Left colon (tissue), 2 donors: ENCODE measurements around the gene SPRYD7. TPM values are rescaled to one million over a fixed set of nuclear protein-coding genes. Genes with fewer than 3 reads are reported as not detected.
"Not testable (repeated sequence)": the region's sequence is repeated elsewhere in the genome, so short reads cannot be mapped to it uniquely, and the experiment has no call there.

Experiments used
- ATAC-seq: fragments of 200-7000 bp; cut with Tn5 transposase; one replicate; pipeline ENCODE4 v1.9.1; 2020; ENCODE audit warnings: mild to moderate bottlenecking, moderate library complexity
- DNase-seq, 2 donors: peaks; one replicate each; pipeline ENCODE4 v3.0.0-alpha.2; 2020
- intact Hi-C, 2 donors: fragments of 100-400 bp; cut with DNase I in 1 of 2; cut with micrococcal nuclease in 1 of 2; formaldehyde crosslinking; loops; one replicate each; pipeline versions ENCODE4 v1.11.2 to v1.14.0; 2022; cut with DNase I, micrococcal nuclease
- long read RNA-seq: library from polyadenylated mRNA; unstranded; transcript quantifications from one replicate; pipeline ENCODE4 v2.0.0, GENCODE V29; 2021
- total RNA-seq, 2 donors: library from RNA; stranded (reverse); fragmentation: NEBNext Ultra II Directional; extraction: Animal tissue kit (Norgen Biotek cat#: 25700); gene quantifications; one replicate each; pipeline ENCODE4 v1.2.1, GENCODE V29; 2021
- donor health status: DM: no; HTN: no; CAD: no.
- donor health status: DM: yes; HTN: yes; CAD: no.

SPRYD7 gene
- 10 to 100 TPM; 12.9 to 15.1 TPM for total RNA-seq
- long read RNA-seq, transcript SPRYD7-202 (4 exons, 3,086 nt), result minor isoform, 5 of 56 reads
- long read RNA-seq, transcript SPRYD7-201 (5 exons, 3,053 nt), result major isoform, 43 of 56 reads
- long read RNA-seq, partial matches to known transcripts, result 4 of 56 reads
- long read RNA-seq, other reads (novel, unspliced or antisense), result 3 of 56 reads

- ATAC-seq, result peak; percentile 89
- DNase-seq, result peak; percentile 98 to 99
- intact Hi-C loops, result no loop called here
Observed at GRCh38 chr13:49936075-49936967, at the start of gene SPRYD7. Gene SPRYD7 (minus strand): TSS chr13:49936340. CDS start chr13:49936235, 105 bp downstream.

- ATAC-seq, result no peak
- intact Hi-C loops, result no loop called here
Observed at GRCh38 chr13:49985129-49985528, 49.0 kb upstream of the SPRYD7 start.

GRCh38 chr13:49980266-49980665 is 44.1 kb upstream of the SPRYD7 start:
- ATAC-seq (no peak), DNase-seq (no peak)
- intact Hi-C loops, result no loop called here

More at GRCh38 chr13:49985129-49985528, 49.0 kb upstream of the SPRYD7 start:
- DNase-seq, result no peak

- no peak for DNase-seq
- no peak for ATAC-seq
- intact Hi-C loops, result loop anchor here in 1 of 2 donors (10.0 kb wide), 2 partner anchors 557 to 1087 kb away; no protein-coding TSS in a partner anchor
Observed at GRCh38 chr13:49977992-49978391, 41.9 kb upstream of the SPRYD7 start.

DNA sequence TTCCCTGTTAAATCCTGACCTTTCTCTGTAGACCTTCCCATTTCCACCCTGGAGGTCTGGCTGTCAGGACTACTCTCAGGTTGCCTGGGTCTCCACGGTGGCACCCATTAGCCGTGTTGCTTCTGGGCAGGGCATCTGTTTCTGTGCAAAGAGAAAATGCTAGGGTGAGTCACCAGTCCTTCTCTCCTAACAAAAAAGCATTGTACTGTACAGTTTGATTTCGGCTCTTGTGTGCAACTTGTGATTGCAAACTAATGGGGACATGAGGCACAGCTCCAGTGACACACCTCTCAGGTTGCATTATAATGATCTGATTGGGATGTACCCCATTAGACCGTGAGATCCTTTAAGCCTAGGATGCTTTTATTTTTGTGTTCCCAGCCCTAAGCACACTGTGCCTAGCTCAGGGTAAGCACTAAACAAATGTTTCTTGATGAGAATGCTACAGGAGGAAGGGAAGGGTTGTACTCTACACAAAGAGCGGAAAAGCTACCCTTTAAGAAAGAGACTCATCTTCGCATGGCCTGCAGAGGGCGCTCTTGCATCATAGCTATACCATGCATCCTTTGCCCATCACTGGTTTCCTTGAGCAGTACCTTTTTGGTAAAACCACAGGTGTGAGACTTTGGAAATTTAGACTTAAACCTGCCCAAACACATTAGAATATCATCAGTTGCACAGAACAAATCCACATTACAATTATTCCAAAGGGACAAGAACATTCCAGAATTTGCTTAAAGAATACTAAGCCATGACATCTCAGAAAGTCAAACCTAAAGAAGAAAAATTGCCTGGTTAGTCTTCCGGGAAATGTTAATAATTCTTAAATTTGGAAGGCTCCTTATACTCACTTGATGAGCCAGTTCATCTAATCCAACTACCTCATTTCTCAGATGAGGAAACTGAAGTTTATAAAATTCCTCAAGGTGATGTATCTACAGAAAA is 40.4 kb upstream of the SPRYD7 start:
- peak; percentile 49 to 82 for DNase-seq
- peak; percentile 80 for ATAC-seq
- intact Hi-C loops, result loop anchor here in 1 of 2 donors (10.0 kb wide), 2 partner anchors 558 to 1088 kb away; no protein-coding TSS in a partner anchor

GRCh38 chr13:49975826-49976225 is 39.7 kb upstream of the SPRYD7 start:
- DNase-seq (no peak), ATAC-seq (no peak)
- intact Hi-C loops, result loop anchor here in 1 of 2 donors (10.0 kb wide), 2 partner anchors 559 to 1089 kb away; no protein-coding TSS in a partner anchor

- no peak for DNase-seq
- intact Hi-C loops, result loop anchor here in 1 of 2 donors (10.0 kb wide), 2 partner anchors 562 to 1092 kb away; no protein-coding TSS in a partner anchor
- ATAC-seq, result peak; percentile 82
Observed at GRCh38 chr13:49972709-49973108, 36.6 kb upstream of the SPRYD7 start.

- ATAC-seq (no peak), DNase-seq (no peak)
- intact Hi-C loops, result no loop called here
Observed at GRCh38 chr13:49967456-49967855, 31.3 kb upstream of the SPRYD7 start.

GRCh38 chr13:49958321-49958720 is 22.2 kb upstream of the SPRYD7 start:
- DNase-seq, result no peak
- ATAC-seq, result no peak
- intact Hi-C loops, result no loop called here

DNA sequence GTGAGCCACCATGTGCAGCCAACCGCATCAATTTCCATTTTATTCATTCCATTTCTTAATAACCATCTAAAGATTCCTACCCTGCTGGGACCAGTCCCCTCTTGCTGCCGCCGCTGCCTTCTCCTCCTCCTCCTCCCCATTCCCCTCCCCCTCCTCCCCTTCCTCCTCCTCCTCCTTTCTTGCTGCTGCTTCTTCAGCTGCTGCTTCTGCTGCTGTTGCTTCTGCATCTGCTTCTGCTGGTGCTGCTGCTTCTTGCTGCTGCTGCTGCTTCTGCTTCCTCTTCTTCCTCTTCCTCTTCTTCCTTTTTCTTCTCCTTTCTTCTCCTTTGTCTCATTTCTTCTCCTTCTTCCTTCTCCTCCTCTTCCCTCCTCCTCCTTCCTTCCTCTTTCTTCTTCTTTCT is 20.0 kb upstream of the SPRYD7 start:
- intact Hi-C loops, result no loop called here
- DNase-seq, result no peak

GRCh38 chr13:49954674-49955455 is 18.7 kb upstream of the SPRYD7 start:
- peak; percentile 33 to 35 for DNase-seq

More for the DNA sequence above, 20.0 kb upstream of the SPRYD7 start:
- ATAC-seq, result no peak

GRCh38 chr13:49953560-49953959 is 17.4 kb upstream of the SPRYD7 start:
- DNase-seq (no peak), ATAC-seq (no peak)
- intact Hi-C loops, result no loop called here

More at GRCh38 chr13:49954674-49955455, 18.7 kb upstream of the SPRYD7 start:
- ATAC-seq, result peak; percentile 88
- intact Hi-C loops, result no loop called here

DNA sequence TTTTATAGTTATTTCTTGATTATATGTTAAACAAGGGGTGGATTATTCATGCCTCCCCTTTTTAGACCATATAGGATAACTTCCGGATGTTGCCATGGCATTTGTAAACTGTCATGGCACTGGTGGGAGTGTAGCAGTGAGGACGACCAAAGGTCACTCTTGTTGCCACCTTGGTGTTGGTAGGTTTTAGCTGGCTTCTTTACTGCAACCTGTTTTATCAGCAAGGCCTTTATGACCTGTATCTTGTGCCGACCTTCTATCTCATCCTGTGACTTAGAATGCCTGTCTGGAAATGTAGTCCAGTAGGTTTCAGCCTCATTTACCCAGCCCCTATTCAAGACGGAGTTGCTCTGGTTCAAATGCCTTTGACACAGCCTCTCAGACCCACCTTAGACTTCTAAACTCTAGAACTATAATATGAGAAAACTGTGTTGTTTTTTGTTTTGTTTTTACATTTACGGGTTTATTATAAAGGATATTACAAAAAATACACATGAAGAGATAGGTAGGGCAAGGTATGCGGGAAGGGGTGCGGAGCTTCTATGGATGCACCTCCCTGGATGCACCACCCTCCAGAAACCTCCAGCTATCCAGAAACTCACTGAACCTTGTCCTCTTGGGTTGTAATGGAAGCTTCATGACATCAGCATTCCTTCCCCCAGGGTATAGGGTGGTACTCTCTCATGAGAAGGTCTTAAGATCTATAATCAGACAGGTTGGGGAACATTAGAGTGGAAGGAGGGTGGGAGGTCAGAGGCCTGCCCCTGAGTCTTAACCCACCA is 15.8 kb upstream of the SPRYD7 start:
- intact Hi-C loops, result no loop called here
- ATAC-seq, result peak; percentile 55
- DNase-seq, result peak; percentile 23 to 48

DNA sequence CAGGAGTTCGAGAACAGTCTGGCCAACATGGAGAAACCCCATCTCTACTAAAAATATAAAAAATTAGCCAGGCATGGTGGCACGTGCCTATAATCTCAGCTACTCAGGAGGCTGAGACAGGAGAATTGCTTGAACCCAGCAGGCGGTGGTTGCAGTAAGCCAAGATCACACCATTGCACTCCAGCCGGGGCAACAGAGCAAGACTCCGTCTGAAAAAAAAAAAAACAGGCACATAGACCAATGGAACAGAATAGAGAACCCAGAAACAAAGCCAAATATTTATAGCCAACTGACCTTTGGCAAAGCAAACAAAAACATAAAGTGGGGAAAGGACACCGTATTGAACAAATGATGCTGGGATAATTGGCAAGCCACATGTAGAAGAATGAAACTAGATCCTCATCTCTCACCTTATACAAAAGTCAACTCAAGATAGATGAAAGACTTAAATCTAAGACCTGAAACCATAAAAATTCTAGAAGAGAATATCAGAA is 12.7 kb upstream of the SPRYD7 start:
- ATAC-seq, intact Hi-C loops, DNase-seq: not testable (repeated sequence)

DNA sequence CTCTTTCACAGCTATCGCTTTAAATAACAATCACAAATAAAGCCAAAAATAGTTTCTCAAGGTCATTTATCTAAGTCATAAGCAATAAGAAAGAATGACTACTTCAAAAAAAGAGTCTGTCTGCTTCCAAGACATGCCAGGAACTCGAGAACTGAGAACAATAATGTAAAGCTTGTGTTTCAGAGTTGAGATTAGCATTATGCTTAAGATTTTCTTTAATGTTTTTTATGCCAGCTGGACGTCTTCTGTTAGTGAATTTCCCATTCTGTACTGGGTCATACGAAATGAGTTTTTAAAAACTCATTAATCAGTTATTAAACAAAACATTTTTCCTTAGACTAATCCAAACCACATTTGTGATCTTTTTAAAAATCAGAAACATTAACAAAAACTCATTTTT is 3.2 kb upstream of the SPRYD7 start:
- DNase-seq (no peak), ATAC-seq (no peak)
- intact Hi-C loops, result no loop called here

DNA sequence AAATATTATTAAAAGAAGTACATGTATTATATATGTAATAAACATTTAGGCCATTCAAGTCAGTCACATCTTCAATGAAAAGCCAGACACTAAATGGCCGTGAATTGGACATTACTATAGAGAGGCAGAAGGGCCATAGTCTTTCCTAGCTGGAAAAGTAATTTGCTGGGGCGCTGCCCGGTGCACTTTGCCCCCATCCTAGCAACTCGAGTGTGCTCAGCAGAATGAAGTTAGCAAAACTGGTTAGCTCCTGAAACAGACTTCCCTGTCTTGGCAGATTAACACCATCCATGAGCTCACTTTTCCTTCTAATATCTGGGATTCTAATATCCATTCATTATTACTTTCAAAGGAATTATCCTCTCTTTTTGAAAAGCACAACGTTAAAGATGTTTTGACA is 2.8 kb upstream of the SPRYD7 start:
- ATAC-seq, result peak; percentile 64
- DNase-seq, result peak; percentile 85 to 88
- intact Hi-C loops, result no loop called here

DNA sequence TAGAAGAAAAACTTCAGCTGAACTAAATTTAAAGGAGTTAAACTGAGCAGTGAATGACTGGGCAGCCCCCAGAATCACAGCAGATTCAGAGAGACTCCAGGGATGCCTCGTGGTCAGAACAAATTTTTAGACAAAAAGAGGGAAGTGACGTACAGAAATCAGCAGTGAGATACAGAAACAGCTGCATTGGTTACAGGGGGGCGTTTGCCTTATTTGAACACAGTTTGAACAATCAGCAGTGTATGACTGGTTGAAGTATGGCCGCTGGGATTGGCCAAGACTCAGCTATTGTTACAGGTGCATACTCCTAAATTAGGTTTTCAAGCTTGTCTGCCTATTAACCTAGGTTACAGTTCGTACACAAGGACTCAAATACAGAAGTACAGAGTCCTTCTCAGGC is 2.2 kb upstream of the SPRYD7 start:
- peak in 1 of 2 donors; percentile 29 for DNase-seq
- ATAC-seq, result peak; percentile 1
- intact Hi-C loops, result no loop called here
